Stimulated activated CD8-positive, alpha-beta memory T cell treated with anti-CD3 and anti-CD28 coated beads, Interleukin-12 subunit alpha, Interleukin-12 subunit beta, amount 100 ng/mL, for 1 hour (primary cell): ENCODE results near the gene NTM.
"Not testable (repeated sequence)": the region's sequence is repeated elsewhere in the genome, so short reads cannot be mapped to it uniquely, and the experiment has no call there.

Experiments used
- DNase-seq: peaks from one replicate; pipeline ENCODE4 v3.0.0-alpha.2; 2020; ENCODE audit warnings: low read depth

The NTM gene

GRCh38 chr11:131370090-131370751, at the start of gene NTM:
Gene NTM, plus strand, starts transcription at chr11:131370615.
- no peak for DNase-seq

- DNase-seq = no peak
These were observed 45.4 kb upstream of the NTM start for GRCh38 chr11:131324921-131325570.

- DNase-seq = no peak
These were observed 43.6 kb upstream of the NTM start for GRCh38 chr11:131326829-131327228.

- no peak for DNase-seq
These were observed 43.0 kb upstream of the NTM start for GRCh38 chr11:131327421-131327820.

- no peak for DNase-seq
These were observed 41.6 kb upstream of the NTM start for GRCh38 chr11:131328843-131329242.

- no peak for DNase-seq
These were observed 39.4 kb upstream of the NTM start for GRCh38 chr11:131331010-131331409.

GRCh38 chr11:131331546-131331945, 38.9 kb upstream of the NTM start:
- no peak for DNase-seq

- no peak for DNase-seq
These were observed 35.8 kb upstream of the NTM start for GRCh38 chr11:131334601-131335000.

- DNase-seq = not testable (repeated sequence)
These were observed 28.5 kb upstream of the NTM start for GRCh38 chr11:131341900-131342299.

GRCh38 chr11:131342442-131342841, 28.0 kb upstream of the NTM start:
- DNase-seq = not testable (repeated sequence)

- DNase-seq = no peak
These were observed 25.0 kb upstream of the NTM start for GRCh38 chr11:131345406-131345805.

GRCh38 chr11:131349368-131350086, 20.9 kb upstream of the NTM start:
- DNase-seq = no peak

GRCh38 chr11:131350872-131351271, 19.5 kb upstream of the NTM start:
- no peak for DNase-seq

GRCh38 chr11:131351848-131352247, 18.6 kb upstream of the NTM start:
- no peak for DNase-seq

GRCh38 chr11:131353766-131354165, 16.6 kb upstream of the NTM start:
- DNase-seq = no peak

- no peak for DNase-seq
These were observed 16.1 kb upstream of the NTM start for GRCh38 chr11:131354251-131354701.

- no peak for DNase-seq
These were observed 14.2 kb upstream of the NTM start for GRCh38 chr11:131356206-131356605.

GRCh38 chr11:131365329-131365930, 5.0 kb upstream of the NTM start:
- no peak for DNase-seq

- no peak for DNase-seq
These were observed 731 bp downstream of the NTM start for GRCh38 chr11:131370901-131371790.

- no peak for DNase-seq
These were observed 1.3 kb downstream of the NTM start for GRCh38 chr11:131371791-131372104.

- DNase-seq = no peak
These were observed 2.0 kb downstream of the NTM start for GRCh38 chr11:131372234-131372962.
